OCI-LY7 (cell line): Measurements from ENCODE around the gene NLGN4Y. TPM values are rescaled to one million over a fixed set of nuclear protein-coding genes. Genes with fewer than 3 reads are reported as not detected.

Experiments used
- BruUV-seq: library from RNA; stranded (reverse); fragments of 400-500 nt; replicated peaks from 2 replicates; lab custom pipeline; 2021; lab: Mats Ljungman, UMichigan
- CTCF ChIA-PET: fragments of 300-600 bp; sonication (Branson Sonifier 250); formaldehyde crosslinking; loops from one replicate; lab custom pipeline; 2022; ENCODE audit warnings: antibody characterized with exemption; ENCODE audit not compliant: unreplicated experiment; lab: Charles Lee
- POLR2A ChIA-PET: fragments of 300-600 bp; sonication (Branson Sonifier 250); formaldehyde crosslinking; loops from one replicate; lab custom pipeline; 2022; ENCODE audit warnings: antibody characterized with exemption; lab: Charles Lee
- DNase-seq: peaks from one replicate; pipeline ENCODE4 v3.0.0-alpha.2; 2015; ENCODE audit warnings: low spot score
- H2AFZ ChIP-seq: fragments of 200-600 bp; sonication (generic), shearing (Covaris generic); 2 replicates; pipeline ENCODE4 v1.6.1; 2014; ENCODE audit warnings: mild to moderate bottlenecking, antibody characterized with exemption, low read length, moderate library complexity
- H3K27ac ChIP-seq: fragments of 200-600 bp; sonication (generic); 2 replicates; pipeline ENCODE4 v1.5.1; 2014; ENCODE audit warnings: mixed run types, low read depth, mild to moderate bottlenecking, moderate library complexity, low read length, inconsistent platforms; ENCODE audit not compliant: poor library complexity, severe bottlenecking
- H3K36me3 ChIP-seq: fragments of 200-600 bp; sonication (generic); 2 replicates; pipeline ENCODE4 v1.6.1; 2014; ENCODE audit warnings: mild to moderate bottlenecking, antibody characterized with exemption, low read length, moderate library complexity, mixed read lengths; ENCODE audit not compliant: insufficient read depth
- H3K4me1 ChIP-seq: fragments of 200-600 bp; sonication (generic); 2 replicates; pipeline ENCODE4 v1.5.1; 2014; ENCODE audit warnings: mild to moderate bottlenecking, low read length; ENCODE audit not compliant: insufficient read depth, poor library complexity, severe bottlenecking
- H3K4me2 ChIP-seq: fragments of 200-600 bp; sonication (generic); 2 replicates; pipeline ENCODE4 v1.6.1; 2014; ENCODE audit warnings: mild to moderate bottlenecking, low read length
- H3K4me3 ChIP-seq: fragments of 200-600 bp; sonication (generic); 2 replicates; pipeline ENCODE4 v1.5.1; 2014; ENCODE audit warnings: mild to moderate bottlenecking, low read depth, low read length; ENCODE audit not compliant: poor library complexity, severe bottlenecking
- H3K79me2 ChIP-seq: fragments of 200-600 bp; sonication (generic); 2 replicates; pipeline ENCODE4 v1.6.1; 2016; ENCODE audit warnings: low read depth, mild to moderate bottlenecking, low read length, moderate library complexity, mixed read lengths; ENCODE audit not compliant: insufficient read depth
- H3K9me2 ChIP-seq: fragments of 200-600 bp; sonication (generic); 2 replicates; pipeline ENCODE4 v1.6.1; 2016; ENCODE audit warnings: mild to moderate bottlenecking, low read length, mixed read lengths; ENCODE audit not compliant: insufficient read depth
- H3K9me3 ChIP-seq: fragments of 200-600 bp; sonication (generic); 2 replicates; pipeline ENCODE4 v1.6.1; 2014; ENCODE audit warnings: mild to moderate bottlenecking, mixed run types, low read length, mixed read lengths
- H4K20me1 ChIP-seq: fragments of 200-600 bp; sonication (generic); 2 replicates; pipeline ENCODE4 v1.6.1; 2014; ENCODE audit warnings: mild to moderate bottlenecking, antibody characterized with exemption, low read length, moderate library complexity, mixed read lengths; ENCODE audit not compliant: insufficient read depth
- CTCF ChIP-seq: fragments of 200-600 bp; sonication (generic); conservative IDR thresholded peaks from 2 replicates; pipeline ENCODE4 v1.5.1; 2014; ENCODE audit warnings: mild to moderate bottlenecking, antibody characterized with exemption, low read length, moderate library complexity, mixed read lengths
- EZH2phosphoT487 ChIP-seq: fragments of 200-600 bp; sonication (generic); IDR thresholded peaks from 2 replicates; pipeline ENCODE4 v1.6.1; 2018; ENCODE audit warnings: low read depth, borderline replicate concordance, mild to moderate bottlenecking, mixed run types, antibody characterized with exemption, low read length, moderate library complexity, mixed read lengths
- intact Hi-C: fragments of 100-400 bp; cut with micrococcal nuclease; formaldehyde crosslinking; loops from one replicate; pipeline ENCODE4 v1.10.0; 2022; ENCODE audit not compliant: unreplicated experiment
- total RNA-seq, 2 experiments: library from RNA; depleted of rRNA in 1 of 2; stranded (reverse); fragments of >200 nt in 1 of 2; shearing (Covaris generic) in 1 of 2; gene quantifications; 2 replicates each; pipeline ENCODE4 v1.2.3, GENCODE V29; 2014 to 2022

Gene NLGN4Y
- total RNA-seq, 2 experiments from 2014 or later, result not detected

- CTCF ChIA-PET, result no interaction called here
- intact Hi-C loops, result no loop called here
- POLR2A ChIA-PET, result interaction anchor here (0.6 to 0.7 kb wide), 2 partner anchors 369 to 702 kb away, joined by 3 read pairs; no protein-coding TSS in a partner anchor
These were observed 57.0 kb downstream of the NLGN4Y start for GRCh38 chrY:14581294-14581693.

GRCh38 chrY:14586725-14587124 is 62.4 kb downstream of the NLGN4Y start:
- no peak for TF ChIP-seq EZH2phosphoT487
- TF ChIP-seq CTCF, result no peak
- CTCF ChIA-PET, result no interaction called here
- Histone ChIP-seq H3K9me3 (no peaks in the 10 kb centered on the region), H3K4me2 (no peak overlapping the region), H3K79me2 (no peaks in the 10 kb centered on the region), H3K4me1 (no peaks in the 10 kb centered on the region), H3K36me3 (no peaks in the 10 kb centered on the region), H2AFZ (no peak overlapping the region), H3K27ac (no peak overlapping the region), H3K4me3 (no peak overlapping the region), H3K9me2 (no peaks in the 10 kb centered on the region), H4K20me1 (no peaks in the 10 kb centered on the region)
- intact Hi-C loops, result no loop called here
- POLR2A ChIA-PET, result no interaction called here
- no TSS peak for BruUV-seq
- DNase-seq, result no peak

More at GRCh38 chrY:14581294-14581693, 57.0 kb downstream of the NLGN4Y start:
- DNase-seq, result no peak
- H3K4me3 ChIP-seq, result no peak overlapping the region
- no TSS peak for BruUV-seq
- no peaks in the 10 kb centered on the region for H3K36me3 ChIP-seq
- no peak overlapping the region for H2AFZ ChIP-seq
- H3K9me3 ChIP-seq, result no peaks in the 10 kb centered on the region
- no peak for TF ChIP-seq CTCF
- no peak for TF ChIP-seq EZH2phosphoT487
- no peak overlapping the region for H3K27ac ChIP-seq
- H3K79me2 ChIP-seq, result no peaks in the 10 kb centered on the region
- H3K4me2 ChIP-seq, result no peak overlapping the region
- H3K9me2 ChIP-seq, result no peaks in the 10 kb centered on the region
- H4K20me1 ChIP-seq, result no peaks in the 10 kb centered on the region
- H3K4me1 ChIP-seq, result no peaks in the 10 kb centered on the region

GRCh38 chrY:14601372-14601771 is 77.0 kb downstream of the NLGN4Y start:
- Histone ChIP-seq H3K27ac (no peak overlapping the region), H3K4me3 (no peak overlapping the region), H3K4me2 (no peak overlapping the region), H3K9me2 (no peaks in the 10 kb centered on the region), H3K36me3 (no peaks in the 10 kb centered on the region), H4K20me1 (no peaks in the 10 kb centered on the region), H3K4me1 (no peaks in the 10 kb centered on the region), H3K79me2 (no peaks in the 10 kb centered on the region), H3K9me3 (no peaks in the 10 kb centered on the region), H2AFZ (no peak overlapping the region)
- TF ChIP-seq EZH2phosphoT487, result no peak
- no peak for TF ChIP-seq CTCF
- no peak for DNase-seq
- ChIA-PET POLR2A (no interaction called here), CTCF (no interaction called here)
- intact Hi-C loops, result no loop called here
- no TSS peak for BruUV-seq
